OCI-LY7 (cell line): ENCODE results near the gene NR1H4.

Experiments used
- EZH2phosphoT487 ChIP-seq: fragments of 200-600 bp; sonication (generic); IDR thresholded peaks from 2 replicates; pipeline ENCODE4 v1.6.1; 2018; ENCODE audit warnings: low read depth, borderline replicate concordance, mild to moderate bottlenecking, mixed run types, antibody characterized with exemption, low read length, moderate library complexity, mixed read lengths
- TF ChIP-seq, protein P1 (sequence below): fragments of 200-600 bp; sonication (generic); conservative IDR thresholded peaks from 2 replicates; pipeline ENCODE4 v1.5.1; 2014; ENCODE audit warnings: mild to moderate bottlenecking, antibody characterized with exemption, low read length, moderate library complexity, mixed read lengths

DNA sequence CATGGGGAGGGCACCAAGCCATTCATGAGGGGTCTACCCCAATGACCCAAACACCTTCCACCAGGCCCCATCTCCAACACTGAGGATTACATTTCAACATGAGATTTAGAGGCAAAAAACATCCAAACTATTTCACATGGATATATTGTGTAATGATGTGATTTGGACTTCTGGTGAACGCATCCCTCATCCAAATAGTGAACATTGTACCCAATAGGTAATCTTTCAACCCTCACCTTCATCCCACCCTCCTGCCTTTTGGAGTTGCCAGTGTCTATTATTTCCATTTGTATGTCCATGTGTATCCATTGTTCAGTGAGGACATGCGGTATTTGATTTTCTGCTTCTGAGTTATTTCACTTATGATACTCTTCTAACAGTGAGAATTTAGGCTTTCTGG lies 83.7 kb downstream of the NR1H4 start:
- TF ChIP-seq, protein P1, sequence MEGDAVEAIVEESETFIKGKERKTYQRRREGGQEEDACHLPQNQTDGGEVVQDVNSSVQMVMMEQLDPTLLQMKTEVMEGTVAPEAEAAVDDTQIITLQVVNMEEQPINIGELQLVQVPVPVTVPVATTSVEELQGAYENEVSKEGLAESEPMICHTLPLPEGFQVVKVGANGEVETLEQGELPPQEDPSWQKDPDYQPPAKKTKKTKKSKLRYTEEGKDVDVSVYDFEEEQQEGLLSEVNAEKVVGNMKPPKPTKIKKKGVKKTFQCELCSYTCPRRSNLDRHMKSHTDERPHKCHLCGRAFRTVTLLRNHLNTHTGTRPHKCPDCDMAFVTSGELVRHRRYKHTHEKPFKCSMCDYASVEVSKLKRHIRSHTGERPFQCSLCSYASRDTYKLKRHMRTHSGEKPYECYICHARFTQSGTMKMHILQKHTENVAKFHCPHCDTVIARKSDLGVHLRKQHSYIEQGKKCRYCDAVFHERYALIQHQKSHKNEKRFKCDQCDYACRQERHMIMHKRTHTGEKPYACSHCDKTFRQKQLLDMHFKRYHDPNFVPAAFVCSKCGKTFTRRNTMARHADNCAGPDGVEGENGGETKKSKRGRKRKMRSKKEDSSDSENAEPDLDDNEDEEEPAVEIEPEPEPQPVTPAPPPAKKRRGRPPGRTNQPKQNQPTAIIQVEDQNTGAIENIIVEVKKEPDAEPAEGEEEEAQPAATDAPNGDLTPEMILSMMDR = no peak
- no peak for TF ChIP-seq EZH2phosphoT487
